HCT116 (cell line): Measurements from ENCODE around the gene KIAA0825. TPM values are rescaled to one million over a fixed set of nuclear protein-coding genes. Genes with fewer than 3 reads are reported as not detected.

Experiments used
- ATAC-seq: fragments of 200-7000 bp; cut with Tn5 transposase; 2 replicates; pipeline ENCODE4 v1.9.1; 2020; ENCODE audit warnings: mild to moderate bottlenecking, moderate library complexity
- BruUV-seq: library from RNA; stranded (reverse); fragments of 400-500 nt; replicated peaks from 2 replicates; lab custom pipeline; 2021; lab: Mats Ljungman, UMichigan
- CTCF ChIA-PET: fragments of 300-600 bp; sonication (Branson Sonifier 250); formaldehyde crosslinking; loops from one replicate; lab custom pipeline; 2021; ENCODE audit warnings: antibody characterized with exemption; lab: Charles Lee
- POLR2A ChIA-PET: fragments of 300-600, 350-600 bp; sonication (Branson Sonifier 250); formaldehyde crosslinking; loops from one replicate; lab custom pipeline; 2021; ENCODE audit warnings: antibody characterized with exemption; lab: Charles Lee
- RAD21 ChIA-PET, 2 experiments: fragments of 300-600 bp; sonication (Branson Sonifier 250); formaldehyde crosslinking; loops; one replicate each; lab custom pipeline; 2023; ENCODE audit warnings: low total read pairs in 2 of 2; ENCODE audit not compliant: uncharacterized antibody in 2 of 2, unreplicated experiment in 2 of 2, low non-redundant PET in 1 of 2; lab: Charles Lee
- DNase-seq: peaks from one replicate; pipeline ENCODE4 v3.0.0-alpha.2; 2010; ENCODE audit warnings: low read depth, low spot score
- H2AFZ ChIP-seq: fragments of 200-600 bp; shearing (Covaris generic), sonication (generic); 2 replicates; pipeline ENCODE4 v1.6.1; 2017; ENCODE audit warnings: low read depth, mixed run types, mixed read lengths, antibody characterized with exemption, low read length; ENCODE audit not compliant: poor library complexity, severe bottlenecking
- H3K27ac ChIP-seq: 2 replicates; pipeline ENCODE4 v1.5.1; 2012; ENCODE audit warnings: low read depth, low read length
- H3K27me3 ChIP-seq: fragments of 200-600 bp; sonication (generic); 2 replicates; pipeline ENCODE4 v1.6.1; 2016; ENCODE audit warnings: mixed run types, low read length, mixed read lengths; ENCODE audit not compliant: insufficient read depth
- H3K36me3 ChIP-seq, 2 experiments: fragments of 200-500 bp in 1 of 2; fragments of 200-600 bp in 1 of 2; sonication (Bioruptor generic) in 1 of 2; sonication (generic) in 1 of 2; 2 replicates each; pipeline versions ENCODE4 v1.5.1 to v1.6.1; 2014 to 2016; ENCODE audit warnings: low read length in 2 of 2, inconsistent platforms in 1 of 2, mixed read lengths in 1 of 2, mixed run types in 1 of 2; ENCODE audit not compliant: insufficient read depth in 2 of 2, control insufficient read depth in 1 of 2
- H3K4me1 ChIP-seq, 2 experiments: fragments of 200-600 bp in 1 of 2; sonication (generic) in 1 of 2; 2 replicates each; pipeline versions ENCODE4 v1.5.1 to v1.6.1; 2012 to 2017; ENCODE audit warnings: low read length in 2 of 2, inconsistent platforms in 1 of 2, mild to moderate bottlenecking in 1 of 2, mixed read lengths in 1 of 2, mixed run types in 1 of 2, moderate library complexity in 1 of 2; ENCODE audit not compliant: insufficient read depth in 2 of 2, control insufficient read depth in 1 of 2
- H3K4me2 ChIP-seq: fragments of 200-600 bp; sonication (generic); 2 replicates; pipeline ENCODE4 v1.6.1; 2017; ENCODE audit warnings: mixed run types, low read length, mixed read lengths
- H3K4me3 ChIP-seq, 2 experiments: fragments of 200-600 bp in 1 of 2; sonication (generic) in 1 of 2; replicated peaks in 1 of 2; 2 replicates each; pipeline ENCODE4 v1.5.1; 2011 to 2016; ENCODE audit warnings: low read length in 2 of 2, control low read depth in 1 of 2, low read depth in 1 of 2, mild to moderate bottlenecking in 1 of 2, mixed read lengths in 1 of 2, mixed run types in 1 of 2
- H3K79me2 ChIP-seq: fragments of 200-600 bp; sonication (generic); 2 replicates; pipeline ENCODE4 v1.6.1; 2017; ENCODE audit warnings: mild to moderate bottlenecking, mixed run types, low read length, moderate library complexity, mixed read lengths; ENCODE audit not compliant: insufficient read depth
- H3K9ac ChIP-seq: fragments of 200-600 bp; sonication (generic); 2 replicates; pipeline ENCODE4 v1.6.1; 2016; ENCODE audit warnings: low read length, mixed read lengths
- H3K9me2 ChIP-seq: fragments of 200-600 bp; sonication (generic), shearing (Covaris generic); 2 replicates; pipeline ENCODE4 v1.6.1; 2017; ENCODE audit warnings: mixed run types, mild to moderate bottlenecking, moderate library complexity; ENCODE audit not compliant: insufficient read depth
- H3K9me3 ChIP-seq, 2 experiments: fragments of 200-500 bp in 1 of 2; fragments of 200-600 bp in 1 of 2; sonication (Bioruptor generic) in 1 of 2; sonication (generic) in 1 of 2; 2 replicates each; pipeline ENCODE4 v1.6.1; 2014 to 2017; ENCODE audit warnings: low read length in 2 of 2, mixed read lengths in 2 of 2, inconsistent platforms in 1 of 2, low read depth in 1 of 2, mild to moderate bottlenecking in 1 of 2, mixed run types in 1 of 2, moderate library complexity in 1 of 2; ENCODE audit not compliant: control insufficient read depth in 1 of 2, insufficient read depth in 1 of 2
- H4K20me1 ChIP-seq: fragments of 200-600 bp; sonication (generic), shearing (Covaris generic); 2 replicates; pipeline ENCODE4 v1.6.1; 2017; ENCODE audit warnings: mixed run types, mild to moderate bottlenecking, moderate library complexity; ENCODE audit not compliant: insufficient read depth
- ATF3 ChIP-seq: IDR thresholded peaks from 2 replicates; pipeline ENCODE4 v1.6.1; 2012
- CBX3 ChIP-seq: IDR thresholded peaks from 2 replicates; pipeline ENCODE4 v1.6.1; 2012; ENCODE audit warnings: low read depth
- CEBPB ChIP-seq: IDR thresholded peaks from 2 replicates; pipeline ENCODE4 v1.6.1; 2012; ENCODE audit warnings: low read depth
- ELF1 ChIP-seq: IDR thresholded peaks from 2 replicates; pipeline ENCODE4 v1.6.1; 2012; ENCODE audit warnings: low read depth, borderline replicate concordance
- EZH2 ChIP-seq: fragments of 200-600 bp; sonication (generic); IDR thresholded peaks from 2 replicates; pipeline ENCODE4 v1.6.1; 2017; ENCODE audit warnings: antibody characterized with exemption, mixed run types
- EZH2phosphoT487 ChIP-seq: fragments of 200-600 bp; IDR thresholded peaks from 2 replicates; pipeline ENCODE4 v1.6.1; 2018; ENCODE audit warnings: antibody characterized with exemption, borderline replicate concordance
- FOSL1 ChIP-seq: IDR thresholded peaks from 2 replicates; pipeline ENCODE4 v1.6.1; 2012; ENCODE audit warnings: low read depth
- MAX ChIP-seq: IDR thresholded peaks from 2 replicates; pipeline ENCODE4 v1.6.1; 2012
- POLR2A ChIP-seq: IDR thresholded peaks from 2 replicates; pipeline ENCODE4 v1.7.0; 2011; ENCODE audit warnings: borderline replicate concordance; ENCODE audit not compliant: insufficient read depth, insufficient read length; ENCODE audit errors: extremely low read depth
- POLR2AphosphoS5 ChIP-seq: IDR thresholded peaks from 2 replicates; pipeline ENCODE4 v1.6.1; 2011; ENCODE audit warnings: mild to moderate bottlenecking, low read depth, low read length, moderate library complexity
- RAD21 ChIP-seq: IDR thresholded peaks from 2 replicates; pipeline ENCODE4 v1.6.1; 2012; ENCODE audit warnings: low read depth, mild to moderate bottlenecking
- REST ChIP-seq: IDR thresholded peaks from 2 replicates; pipeline ENCODE4 v1.6.1; 2012; ENCODE audit warnings: low read depth
- SIN3A ChIP-seq: IDR thresholded peaks from 2 replicates; pipeline ENCODE4 v1.6.1; 2012; ENCODE audit warnings: low read depth
- SP1 ChIP-seq: IDR thresholded peaks from 2 replicates; pipeline ENCODE4 v1.6.1; 2012; ENCODE audit warnings: low read depth
- SRF ChIP-seq: IDR thresholded peaks from 2 replicates; pipeline ENCODE4 v1.6.1; 2012; ENCODE audit warnings: low read depth
- TCF7L2 ChIP-seq: IDR thresholded peaks from 2 replicates; pipeline ENCODE4 v1.7.0; 2011; ENCODE audit warnings: borderline replicate concordance, inconsistent platforms; ENCODE audit not compliant: insufficient read depth, insufficient read length; ENCODE audit errors: extremely low read depth
- YY1 ChIP-seq: IDR thresholded peaks from 2 replicates; pipeline ENCODE4 v1.6.1; 2011; ENCODE audit warnings: low read length, low read depth, moderate library complexity, mild to moderate bottlenecking; ENCODE audit not compliant: insufficient replicate concordance; ENCODE audit errors: extremely low read depth
- ZFX ChIP-seq: fragments of 450-650 bp; IDR thresholded peaks from 2 replicates; pipeline ENCODE4 v1.6.1; 2017
- ZNF274 ChIP-seq: fragments of 200-500 bp; sonication (Bioruptor generic); IDR thresholded peaks from 2 replicates; pipeline ENCODE4 v1.6.1; 2014; ENCODE audit warnings: mild to moderate bottlenecking, low read depth, low read length, inconsistent platforms
- intact Hi-C: fragments of 100-400 bp; cut with micrococcal nuclease; formaldehyde crosslinking; loops from 2 replicates; pipeline ENCODE4 v1.10.0; 2022
- total RNA-seq: library from RNA; stranded (reverse); gene quantifications from one replicate; pipeline ENCODE4 v1.2.1, GENCODE V29; 2021; ENCODE audit not compliant: unreplicated experiment

Gene KIAA0825
- total RNA-seq, 1 experiment from 2014 or later: 1.4 TPM

- Histone ChIP-seq H4K20me1 (no peaks in the 10 kb centered on the region), H3K79me2 (peaks cover 32% of the 10 kb centered on the region), H3K4me1 (no peaks in the 10 kb centered on the region), H3K27me3 (no peaks in the 10 kb centered on the region), H3K4me2 (no peak overlapping the region), H3K36me3 (peaks cover 3 to 14% of the 10 kb centered on the region in 2 experiments; a peak in 2 of 4 replicates), H2AFZ (no peak overlapping the region), H3K27ac (no peak overlapping the region), H3K9me2 (no peaks in the 10 kb centered on the region), H3K4me3 (no peak overlapping the region), H3K9me3 (peaks cover 3 to 8% of the 10 kb centered on the region in 2 experiments; a peak in 2 of 4 replicates), H3K9ac (no peak overlapping the region)
- no TSS peak for BruUV-seq
- RAD21 ChIA-PET: no interaction called here
- intact Hi-C loops: no loop called here
- no peak for DNase-seq
- no peak for ATAC-seq
- CTCF ChIA-PET: no interaction called here
- POLR2A ChIA-PET: no interaction called here
- TF ChIP-seq POLR2AphosphoS5: no peak
- TF ChIP-seq ATF3: no peak
- no peak for TF ChIP-seq EZH2phosphoT487
- no peak for TF ChIP-seq ZNF274
- no peak for TF ChIP-seq ELF1
- no peak for TF ChIP-seq EZH2
- TF ChIP-seq POLR2A: no peak
- no peak for TF ChIP-seq SRF
- TF ChIP-seq RAD21: no peak
- no peak for TF ChIP-seq TCF7L2
- no peak for TF ChIP-seq FOSL1
- TF ChIP-seq CBX3: no peak
- TF ChIP-seq SP1: no peak
- TF ChIP-seq CEBPB: no peak
Measured at GRCh38 chr5:94661086-94661485, 42.7 kb upstream of the KIAA0825 start.

- DNase-seq: no peak
- no peaks in the 10 kb centered on the region for H3K4me1 ChIP-seq
- no peak for ATAC-seq
- H3K9ac ChIP-seq: no peak overlapping the region
- no peak overlapping the region for H2AFZ ChIP-seq
- no TSS peak for BruUV-seq
- no peak overlapping the region for H3K4me2 ChIP-seq
- H3K27me3 ChIP-seq: no peaks in the 10 kb centered on the region
- no peak overlapping the region for H3K4me3 ChIP-seq
- peaks cover 32% of the 10 kb centered on the region for H3K79me2 ChIP-seq
- no peaks in the 10 kb centered on the region for H3K9me2 ChIP-seq
- peaks cover 3 to 19% of the 10 kb centered on the region in 2 experiments; a peak in 2 of 4 replicates for H3K36me3 ChIP-seq
- peaks cover 3 to 8% of the 10 kb centered on the region in 2 experiments; a peak in 2 of 4 replicates for H3K9me3 ChIP-seq
- ChIA-PET POLR2A (no interaction called here), CTCF (no interaction called here), RAD21 (no interaction called here)
- intact Hi-C loops: no loop called here
- H4K20me1 ChIP-seq: no peaks in the 10 kb centered on the region
- no peak overlapping the region for H3K27ac ChIP-seq
- TF ChIP-seq ZFX (no peak), FOSL1 (no peak), SIN3A (no peak), ATF3 (no peak), MAX (no peak), ELF1 (no peak), REST (no peak), CBX3 (no peak), EZH2 (no peak), TCF7L2 (no peak), YY1 (no peak), CEBPB (no peak), POLR2AphosphoS5 (no peak), RAD21 (no peak)
Measured at GRCh38 chr5:94660506-94660905, 42.1 kb upstream of the KIAA0825 start.
